Coronary artery (tissue), 2 donors: ENCODE data around the gene SLC25A51.

ENCODE experiments used
- DNase-seq: peaks from one replicate; pipeline ENCODE4 v3.0.0-alpha.2; 2017; ENCODE audit warnings: low spot score
- H3K27ac ChIP-seq, 2 donors: fragments of 200-600 bp; sonication (generic); one replicate each; pipeline ENCODE4 v1.5.1; 2016 to 2019
- H3K4me3 ChIP-seq: fragments of 200-600 bp; sonication (generic); 2 replicates; pipeline ENCODE4 v1.5.1; 2016; ENCODE audit warnings: mild to moderate bottlenecking, moderate library complexity
- CTCF ChIP-seq: fragments of 200-600 bp; sonication (generic); IDR thresholded peaks from one replicate; pipeline ENCODE4 v1.5.1; 2019; ENCODE audit warnings: antibody characterized with exemption

The SLC25A51 gene

GRCh38 chr9:37862530-37862929, 41.4 kb downstream of the SLC25A51 start:
- H3K27ac ChIP-seq, result no peak overlapping the region
- no peak overlapping the region for H3K4me3 ChIP-seq
- TF ChIP-seq CTCF, result no peak
- DNase-seq, result no peak

GRCh38 chr9:37859043-37859442, 44.9 kb downstream of the SLC25A51 start:
- TF ChIP-seq CTCF, result no peak
- Histone ChIP-seq H3K27ac (no peak overlapping the region), H3K4me3 (no peak overlapping the region)
- no peak for DNase-seq

- TF ChIP-seq CTCF, result no peak
- no peak overlapping the region for H3K27ac ChIP-seq
- no peak overlapping the region for H3K4me3 ChIP-seq
- no peak for DNase-seq
Observed at GRCh38 chr9:37856551-37856950, 47.4 kb downstream of the SLC25A51 start.

- Histone ChIP-seq H3K4me3 (no peak overlapping the region), H3K27ac (no peak overlapping the region)
- no peak for DNase-seq
- TF ChIP-seq CTCF, result no peak
Observed at GRCh38 chr9:37852222-37852621, 51.7 kb downstream of the SLC25A51 start.

- no peak for DNase-seq
- no peak for TF ChIP-seq CTCF
- no peak overlapping the region for H3K4me3 ChIP-seq
- H3K27ac ChIP-seq, result no peak overlapping the region
Observed at GRCh38 chr9:37840560-37841194, 63.2 kb downstream of the SLC25A51 start.

- no peak overlapping the region for H3K4me3 ChIP-seq
- no peak for DNase-seq
- H3K27ac ChIP-seq, result no peak overlapping the region
- TF ChIP-seq CTCF, result no peak
Observed at GRCh38 chr9:37839496-37840461, 64.1 kb downstream of the SLC25A51 start.
